NCI-H1694 treated with DMSO at 0.1 percent for 48 hours (cell line): Measurements from ENCODE around the gene AOPEP.

Source experiments
- DNase-seq: peaks from one replicate; lab custom pipeline; 2025; lab: John Stamatoyannopoulos, UW

Gene AOPEP

DNA sequence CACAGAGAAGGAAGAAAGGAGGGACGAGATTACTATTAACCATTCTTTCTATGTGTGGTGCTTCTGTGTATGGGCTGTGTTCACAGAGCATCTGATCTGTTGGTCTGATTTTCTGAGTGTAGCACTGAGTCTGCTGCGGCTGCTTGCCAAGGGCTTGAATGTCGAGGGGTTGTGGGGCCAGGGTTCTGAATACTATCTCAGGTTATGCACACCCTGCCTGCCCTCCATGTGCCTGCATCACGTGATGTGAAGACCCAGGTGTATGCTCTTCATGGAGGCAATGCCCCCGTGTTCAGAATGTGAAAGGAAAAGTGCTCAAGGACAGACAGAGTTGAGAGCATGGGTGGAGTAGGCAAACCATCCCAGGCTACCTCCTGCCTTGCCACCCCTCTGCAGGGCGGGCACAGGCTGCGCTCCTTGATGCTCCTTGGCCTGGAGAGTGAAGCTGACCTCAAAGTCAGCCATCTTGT is 336.1 kb downstream of the AOPEP start:
- DNase-seq = no peak

GRCh38 chr9:95063300-95063699 is 336.8 kb downstream of the AOPEP start:
- DNase-seq = no peak

DNA sequence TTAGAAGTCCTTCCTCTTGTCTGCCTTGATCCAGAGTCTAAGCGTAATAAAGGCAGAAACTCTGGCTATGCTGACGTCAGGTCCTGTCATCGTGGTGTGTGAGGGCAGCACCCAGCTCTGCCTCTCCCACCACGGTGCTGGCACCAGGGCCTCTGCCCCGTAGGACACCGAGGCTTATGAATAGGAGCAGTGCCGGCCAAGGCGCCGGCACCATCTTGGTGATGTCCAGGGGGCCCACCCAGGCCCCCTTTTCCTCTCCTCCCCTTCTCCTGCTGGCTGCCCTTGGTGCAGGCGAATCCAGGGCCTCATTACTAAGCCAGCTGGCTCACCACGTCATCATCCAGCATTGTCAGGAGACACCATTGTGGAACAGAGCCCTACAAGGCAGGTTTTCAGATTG is 338.7 kb downstream of the AOPEP start:
- no peak for DNase-seq

DNA sequence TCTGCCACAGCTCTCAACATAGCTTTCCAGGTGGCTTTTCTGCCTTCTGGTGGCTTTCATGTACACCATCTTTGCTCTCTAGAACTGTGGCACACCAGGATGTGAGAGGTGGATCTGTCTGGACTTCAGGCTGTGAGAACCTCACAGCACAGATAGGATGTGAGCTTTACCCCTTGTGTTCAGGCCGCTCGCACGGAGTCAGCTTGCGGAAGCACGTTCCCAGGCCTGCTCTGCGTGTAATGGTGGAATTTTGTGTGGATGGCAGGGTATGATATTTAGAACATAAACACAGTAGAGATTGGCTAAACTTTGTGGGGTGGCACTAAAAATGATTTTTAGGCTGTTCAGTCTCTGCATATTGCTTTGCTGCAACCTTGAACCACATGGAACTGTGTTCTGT is 340.6 kb downstream of the AOPEP start:
- DNase-seq = no peak

DNA sequence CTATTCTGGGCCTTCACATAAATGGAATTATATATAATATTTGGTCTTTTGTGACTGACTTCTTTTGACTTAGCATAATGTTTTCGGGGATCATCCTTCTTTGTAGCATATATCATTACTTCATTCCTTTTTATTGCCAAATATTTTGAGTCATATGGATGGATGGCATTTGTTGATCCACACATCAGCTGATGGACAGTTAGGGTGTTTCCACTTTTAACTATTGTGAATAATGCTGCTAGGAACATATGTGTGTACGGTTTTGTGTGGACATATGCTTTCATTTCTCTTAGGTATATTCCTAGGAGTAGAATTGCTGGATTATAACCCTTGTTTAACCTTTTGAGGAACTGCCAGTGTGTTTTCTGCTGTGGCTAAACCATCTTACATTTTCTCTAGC is 341.4 kb downstream of the AOPEP start:
- DNase-seq = no peak

DNA sequence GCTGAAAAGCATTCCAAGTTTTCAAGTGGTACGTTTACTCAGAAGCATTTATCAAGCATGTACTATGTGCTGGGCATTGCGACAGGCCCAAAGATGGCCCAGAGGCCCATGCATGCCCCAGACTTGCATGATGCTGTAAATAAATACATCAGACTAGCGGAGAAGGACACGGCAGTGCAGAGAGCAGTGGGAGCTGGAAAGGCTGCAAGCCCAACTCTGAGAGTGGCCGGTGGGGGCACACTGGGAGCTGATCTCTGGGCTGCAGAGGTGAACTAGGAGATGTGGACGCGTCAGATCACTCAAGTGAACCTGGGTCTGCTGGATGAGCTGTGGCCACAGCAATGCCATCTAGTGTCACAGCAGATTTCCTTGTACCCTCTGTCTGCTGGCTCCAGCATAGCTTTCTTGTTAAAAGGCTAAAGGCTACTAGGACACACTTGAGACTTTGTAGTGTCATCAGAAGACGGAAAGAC is 344.1 kb downstream of the AOPEP start:
- no peak for DNase-seq

- DNase-seq = no peak
Measured at GRCh38 chr9:95071450-95071849, 345.0 kb downstream of the AOPEP start.

DNA sequence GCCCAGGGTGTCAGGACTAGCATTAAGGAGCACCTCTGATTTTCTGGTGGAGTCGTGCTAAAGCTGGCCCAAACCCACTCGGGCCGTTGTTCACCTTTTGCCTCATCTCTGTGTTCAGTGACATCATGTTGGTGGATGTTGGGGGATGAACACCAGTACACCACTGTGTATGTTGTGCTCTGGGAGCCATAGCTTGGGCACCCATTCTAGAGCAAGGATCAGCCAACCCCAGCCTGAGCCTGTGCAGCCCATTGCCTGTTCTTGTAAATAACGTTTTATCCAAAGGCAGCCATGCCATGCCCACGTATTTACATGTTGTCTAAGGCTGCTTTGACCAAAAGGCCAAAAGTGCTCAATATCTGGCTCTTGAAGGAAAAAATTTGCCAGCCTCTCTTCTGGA is 345.4 kb downstream of the AOPEP start:
- DNase-seq = no peak

GRCh38 chr9:95073042-95073607 is 346.6 kb downstream of the AOPEP start:
- DNase-seq = no peak

- DNase-seq = no peak
Measured at GRCh38 chr9:95073918-95074317, 347.4 kb downstream of the AOPEP start.

DNA sequence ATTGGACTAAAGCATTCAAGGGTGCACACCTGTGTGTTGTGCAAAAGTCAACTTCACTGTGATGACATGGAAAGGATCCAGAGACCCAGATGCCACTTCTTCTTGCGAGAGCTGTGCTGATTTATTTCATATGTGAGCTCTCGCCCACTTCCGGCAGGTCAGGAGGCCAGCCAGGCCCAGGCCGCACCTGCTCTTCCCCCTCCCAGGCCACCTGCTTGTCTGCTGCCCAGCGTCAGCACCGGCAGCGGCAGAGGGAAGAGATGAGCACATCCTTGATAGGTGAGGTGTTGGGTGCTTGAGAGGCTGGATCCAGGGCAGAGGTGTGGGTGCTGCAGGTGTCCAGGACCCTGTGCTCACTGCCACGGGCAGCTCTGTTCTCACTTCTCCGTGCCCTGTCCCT is 348.1 kb downstream of the AOPEP start:
- no peak for DNase-seq

GRCh38 chr9:95075700-95076099 is 349.2 kb downstream of the AOPEP start:
- DNase-seq = no peak

DNA sequence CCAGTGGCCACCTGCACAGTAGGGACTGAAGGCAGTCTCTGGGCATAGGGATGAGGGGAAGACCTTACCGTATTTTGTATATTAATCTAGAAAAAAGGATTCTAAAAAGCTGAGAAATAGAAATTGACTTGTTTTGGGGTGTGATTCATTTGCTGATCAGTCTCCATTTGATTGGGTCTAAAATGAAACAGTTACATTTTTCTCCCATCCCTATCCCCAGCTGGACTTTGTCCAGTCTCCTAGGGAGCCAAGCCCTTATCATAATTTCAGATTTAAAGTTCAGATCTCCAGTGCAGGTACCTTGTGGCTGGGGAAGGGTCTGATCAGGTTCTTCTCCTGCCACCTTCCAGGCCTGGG is 350.2 kb downstream of the AOPEP start:
- no peak for DNase-seq

DNA sequence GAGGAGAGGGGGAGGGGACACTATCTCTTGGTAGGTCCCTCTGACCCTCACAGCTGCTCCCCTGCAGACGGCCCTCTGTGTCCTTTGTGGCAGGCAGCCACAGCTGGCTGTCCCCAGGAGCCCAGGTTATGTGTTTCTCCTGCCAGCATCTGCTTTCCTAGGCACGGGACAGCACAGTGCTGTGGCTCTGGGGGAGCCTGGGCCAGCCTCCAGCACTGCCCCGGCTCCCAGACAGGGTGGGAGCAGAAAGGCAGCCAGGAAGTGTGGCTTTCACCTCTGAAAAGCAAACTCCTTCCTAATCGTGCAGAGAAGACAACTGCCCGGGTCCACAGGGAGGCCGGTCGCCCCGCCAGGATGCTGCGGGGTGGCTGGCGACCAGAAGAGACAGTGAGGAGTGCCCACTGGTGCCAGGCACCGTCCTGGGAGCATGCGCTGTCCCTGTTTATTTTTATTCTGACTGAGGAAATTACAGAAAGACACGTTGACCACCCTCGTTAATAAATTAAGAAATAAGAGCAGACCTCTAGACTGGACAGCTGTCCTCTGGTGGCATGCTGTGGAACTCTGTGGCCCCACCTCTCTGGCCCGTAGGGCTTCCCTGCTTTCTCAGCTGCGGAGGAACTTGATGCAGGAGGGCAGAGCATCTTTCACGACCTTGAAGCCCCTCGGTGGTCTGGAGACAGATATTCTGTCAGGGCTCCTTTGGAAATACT is 350.7 kb downstream of the AOPEP start:
- DNase-seq = no peak

DNA sequence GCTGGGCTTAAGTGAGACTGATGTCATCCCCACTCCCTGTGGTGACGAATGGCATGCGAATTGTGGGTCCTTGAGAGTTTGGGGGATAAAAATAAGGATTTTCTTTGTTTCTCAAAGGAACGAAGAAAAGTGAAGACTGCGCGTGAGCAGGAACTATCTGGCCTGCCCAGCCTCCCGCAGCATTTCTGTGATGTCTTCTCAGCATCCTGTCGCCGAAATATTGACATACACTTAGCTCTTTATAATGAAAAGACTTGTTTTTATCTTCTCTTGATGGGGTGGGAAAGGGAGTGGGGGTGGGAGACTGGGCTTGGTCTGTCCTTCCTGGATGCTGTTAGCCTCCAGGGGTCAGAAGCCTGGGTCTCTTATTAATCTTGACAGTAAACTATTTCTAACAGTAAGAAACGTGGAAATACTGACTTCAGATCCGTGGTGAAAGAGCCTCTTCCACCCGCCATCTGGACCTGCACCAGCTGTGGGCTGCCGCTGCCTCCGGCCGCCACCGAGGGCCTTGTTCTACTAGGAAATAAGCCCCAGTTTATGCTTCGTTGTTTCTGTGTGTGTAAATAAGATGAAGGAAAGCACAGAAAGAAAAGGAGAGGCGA is 351.4 kb downstream of the AOPEP start:
- DNase-seq = no peak

DNA sequence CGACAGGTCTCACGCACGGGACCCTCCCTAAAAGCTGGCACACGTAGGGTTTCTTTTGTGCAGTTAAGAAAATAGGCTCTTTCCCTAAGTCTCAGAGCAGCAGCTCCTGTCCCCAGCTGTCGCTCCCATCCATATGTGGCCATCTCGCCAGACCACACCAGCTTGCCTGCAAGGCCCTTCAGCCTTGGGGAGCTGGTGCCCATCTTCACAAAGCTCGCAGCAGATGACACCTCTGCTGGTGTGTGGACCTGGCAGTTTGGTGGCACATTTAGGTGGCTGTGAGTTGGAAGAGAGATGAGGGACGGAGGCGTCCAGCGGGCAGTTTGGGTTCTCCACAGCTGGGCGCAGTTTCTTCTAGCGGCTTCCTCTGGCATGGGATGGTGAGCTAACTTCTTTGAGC is 352.0 kb downstream of the AOPEP start:
- DNase-seq = no peak

DNA sequence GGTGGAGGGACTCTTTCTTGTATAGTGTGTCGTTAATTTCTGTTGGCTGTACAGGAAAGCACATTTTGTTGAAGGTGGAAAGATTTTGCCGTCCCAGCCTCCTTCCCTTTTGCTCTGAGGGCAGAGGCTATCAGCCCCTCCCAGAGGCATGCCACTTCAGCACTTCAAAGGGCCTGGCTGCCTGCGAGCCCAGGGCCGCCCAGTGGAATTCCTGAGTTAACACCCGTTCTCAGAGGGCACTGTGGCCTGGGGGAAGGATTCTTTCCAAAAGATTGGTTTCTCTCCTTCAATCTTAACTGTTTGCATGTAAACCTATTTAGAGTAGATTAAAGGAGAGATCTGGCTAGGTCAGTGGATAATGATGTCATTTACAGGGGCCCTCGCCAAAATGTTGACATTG is 352.4 kb downstream of the AOPEP start:
- DNase-seq = no peak

DNA sequence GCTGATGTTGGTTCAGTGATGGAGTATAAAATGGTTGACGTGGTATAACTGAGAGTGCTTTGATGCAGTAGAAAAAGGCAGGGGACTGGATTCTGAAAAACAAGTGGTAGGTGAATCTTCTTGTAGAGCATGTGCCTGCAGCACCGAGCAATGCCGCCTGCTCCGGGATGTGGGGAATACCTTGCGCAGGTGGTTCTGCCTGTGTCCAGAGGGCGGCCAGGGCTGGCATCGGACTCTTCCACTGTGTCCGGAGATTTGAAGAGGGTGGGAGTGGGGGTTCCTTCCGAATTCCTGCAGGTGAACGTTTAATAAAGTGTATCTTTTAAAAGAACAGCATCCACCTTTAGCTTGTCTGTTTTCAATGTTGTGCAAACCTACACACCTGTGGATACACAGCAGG is 353.0 kb downstream of the AOPEP start:
- DNase-seq = no peak

DNA sequence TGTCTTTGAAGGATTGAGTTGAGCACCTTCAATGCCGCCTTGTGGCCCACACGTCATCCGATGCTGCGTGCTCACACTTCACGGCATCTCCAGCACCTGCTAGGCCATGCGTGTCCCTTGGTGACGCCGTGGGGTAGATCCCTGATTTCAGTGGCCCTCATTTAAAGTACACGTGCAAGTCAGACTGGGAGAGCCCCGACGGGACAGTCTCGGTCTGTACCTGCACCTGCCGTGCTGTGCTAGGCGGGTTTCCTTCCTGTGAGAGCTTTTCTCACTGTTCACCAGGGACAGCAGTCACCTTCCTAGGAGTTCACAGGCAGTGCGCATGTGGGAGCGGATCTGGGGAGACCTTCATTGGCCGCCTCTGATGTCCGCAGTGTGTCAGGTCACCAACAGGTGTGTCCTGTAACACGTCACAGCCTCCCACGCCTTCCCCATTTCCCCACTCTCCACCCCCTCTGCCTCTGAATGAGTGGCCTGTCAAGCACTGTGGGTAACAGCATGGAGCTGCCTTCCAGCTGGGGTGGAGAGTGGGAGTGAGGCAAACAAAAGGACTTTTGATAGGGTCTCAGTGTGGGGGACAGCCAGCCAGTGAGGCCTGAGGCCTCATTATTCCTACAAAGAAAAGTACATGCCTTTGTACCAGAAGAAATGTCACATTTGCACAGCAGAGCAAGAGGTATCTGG is 354.6 kb downstream of the AOPEP start:
- DNase-seq = no peak

GRCh38 chr9:95081998-95082397 is 355.5 kb downstream of the AOPEP start:
- DNase-seq = no peak

DNA sequence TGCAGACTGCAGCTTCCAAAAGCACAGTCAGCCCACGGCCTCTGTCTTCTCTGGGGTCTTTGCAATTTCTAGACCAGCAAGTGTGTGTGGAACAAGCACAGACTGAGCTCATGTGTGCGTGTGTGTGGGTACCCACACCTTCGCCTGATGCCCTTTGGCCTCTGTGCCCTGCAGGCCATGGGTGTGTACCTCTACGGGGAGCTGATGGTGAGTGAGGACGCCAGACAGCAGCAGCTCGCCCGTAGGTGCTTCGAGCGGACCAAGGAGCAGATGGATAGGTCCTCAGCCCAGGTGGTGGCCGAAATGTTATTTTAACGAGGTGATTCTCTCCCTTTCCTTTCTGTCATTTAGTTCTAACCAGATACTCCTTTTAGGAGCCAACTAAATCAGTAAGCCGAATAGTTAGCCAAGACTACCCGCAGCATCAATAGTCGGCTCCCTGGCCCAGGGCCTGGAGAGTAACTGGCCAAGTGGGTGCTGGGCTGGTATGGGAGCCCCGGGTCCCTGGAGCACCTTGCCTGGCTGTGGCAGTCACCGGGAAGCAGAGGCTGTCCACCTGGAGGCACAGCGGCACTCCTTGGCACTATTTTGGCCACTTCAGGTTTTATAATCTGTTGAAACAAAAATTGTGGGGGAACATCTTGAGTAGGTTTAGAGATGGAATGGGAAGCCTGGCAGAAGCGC is 356.0 kb downstream of the AOPEP start:
- no peak for DNase-seq

DNA sequence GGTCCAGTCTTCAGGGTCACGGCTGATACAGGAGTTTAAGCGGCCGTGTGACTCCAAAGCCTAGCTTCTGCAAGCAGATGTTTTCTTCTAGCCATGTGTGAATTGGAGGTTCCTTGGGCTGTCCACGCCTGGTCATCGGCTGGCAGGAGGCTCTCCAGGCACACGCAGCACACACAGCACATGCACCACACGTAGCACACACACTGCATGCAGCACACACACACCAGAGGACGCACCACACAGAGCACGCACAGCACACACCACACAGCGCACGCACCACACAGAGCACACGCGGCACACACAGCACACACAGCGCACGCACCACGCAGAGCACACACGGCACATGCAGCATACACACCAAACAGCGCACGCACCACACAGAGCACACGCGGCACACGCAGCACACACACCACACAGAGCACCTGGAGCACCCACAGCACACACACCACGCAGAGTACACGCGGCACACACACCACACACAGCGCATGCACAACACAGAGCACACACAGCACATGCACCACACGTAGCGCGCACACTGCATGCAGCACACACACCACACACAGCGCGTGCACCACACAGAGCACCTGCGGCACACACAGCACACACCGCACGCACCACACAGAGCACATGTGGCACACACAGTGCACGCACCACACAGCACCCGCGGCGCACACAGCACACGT is 356.7 kb downstream of the AOPEP start:
- no peak for DNase-seq
